Erythroblast (primary cell): ENCODE data around the gene COL4A4.

ENCODE experiments used
- GATA1 ChIP-seq: IDR thresholded peaks from 2 replicates; pipeline ENCODE4 v1.6.1; 2011; ENCODE audit warnings: low read depth, mild to moderate bottlenecking, control low read depth, low read length, moderate library complexity
- POLR2A ChIP-seq: IDR thresholded peaks from 2 replicates; pipeline ENCODE4 v1.6.1; 2011; ENCODE audit warnings: mild to moderate bottlenecking, low read length

DNA sequence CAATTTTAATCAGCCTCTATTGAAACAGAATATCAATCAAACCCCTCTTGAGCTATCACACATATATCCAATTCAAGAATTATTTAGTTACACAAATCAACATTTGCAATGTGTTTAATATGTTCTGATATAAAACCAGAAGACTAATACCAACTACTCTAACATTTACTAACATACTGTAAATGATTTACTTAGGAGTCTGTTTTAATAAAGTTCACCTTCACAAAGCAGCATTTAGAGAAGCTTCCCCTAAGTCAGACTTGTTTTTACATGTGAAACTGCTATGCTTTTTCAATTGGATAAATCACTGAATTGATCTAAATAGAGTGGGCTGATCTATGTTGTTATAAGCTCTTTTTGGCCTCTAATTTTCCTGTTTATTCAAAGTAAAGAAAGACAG lies 18.8 kb upstream of the COL4A4 start:
- TF ChIP-seq POLR2A (no peak), GATA1 (no peak)
